GM12878 (cell line): ENCODE measurements around the gene SEMA7A. TPM values are rescaled to one million over a fixed set of nuclear protein-coding genes. Genes with fewer than 3 reads are reported as not detected.

Experiments
- ATF2 ChIP-seq: IDR thresholded peaks from 2 replicates; pipeline ENCODE4 v1.6.1; 2012; ENCODE audit warnings: low read length, inconsistent platforms
- ATF7 ChIP-seq: fragments of 450-650 bp; IDR thresholded peaks from 2 replicates; pipeline ENCODE4 v1.6.1; 2016; ENCODE audit warnings: low read depth, mild to moderate bottlenecking
- CTCF ChIP-seq, 3 experiments: IDR thresholded peaks in 2 of 3; conservative IDR thresholded peaks in 1 of 3; 2 replicates each; pipeline ENCODE4 v1.5.1; 2011; ENCODE audit warnings: low read depth in 3 of 3, low read length in 3 of 3, mild to moderate bottlenecking in 3 of 3, control low read depth in 2 of 3, moderate library complexity in 2 of 3, inconsistent platforms in 1 of 3, mixed read lengths in 1 of 3; ENCODE audit not compliant: control insufficient read depth in 2 of 3, insufficient read depth in 1 of 3; ENCODE audit errors: extremely low read depth in 1 of 3
- E2F4 ChIP-seq: IDR thresholded peaks from 2 replicates; pipeline ENCODE4 v1.6.1; 2012; ENCODE audit warnings: low read depth, low read length, improper control_type of control experiment
- EGR1 ChIP-seq, 2 experiments: IDR thresholded peaks; 1 replicate in 1 of 2; 2 replicates in 1 of 2; pipeline ENCODE4 v1.6.1; 2011 to 2012; ENCODE audit warnings: low read depth in 2 of 2, low read length in 2 of 2, borderline replicate concordance in 1 of 2, mild to moderate bottlenecking in 1 of 2, moderate library complexity in 1 of 2
- MTA2 ChIP-seq: fragments of 450-650 bp; IDR thresholded peaks from 2 replicates; pipeline ENCODE4 v1.6.1; 2016; ENCODE audit warnings: low read depth, mild to moderate bottlenecking, moderate library complexity
- MYC ChIP-seq: IDR thresholded peaks from 2 replicates; pipeline ENCODE4 v1.6.1; 2011; ENCODE audit warnings: mild to moderate bottlenecking, low read length, moderate library complexity, inconsistent platforms; ENCODE audit not compliant: insufficient read depth, insufficient replicate concordance, insufficient read length, severe bottlenecking
- NKRF ChIP-seq: fragments of 450-650 bp; conservative IDR thresholded peaks from 2 replicates; pipeline ENCODE4 v1.6.1; 2017; ENCODE audit warnings: mild to moderate bottlenecking, moderate library complexity
- NR2F1 ChIP-seq: fragments of 450-650 bp; conservative IDR thresholded peaks from 2 replicates; pipeline ENCODE4 v1.6.1; 2017; ENCODE audit warnings: mild to moderate bottlenecking
- NRF1 ChIP-seq: conservative IDR thresholded peaks from 2 replicates; pipeline ENCODE4 v1.6.1; 2011; ENCODE audit warnings: mild to moderate bottlenecking, low read depth, low read length, improper control_type of control experiment
- POLR2AphosphoS2 ChIP-seq: IDR thresholded peaks from 2 replicates; pipeline ENCODE4 v1.6.1; 2011; ENCODE audit warnings: low read depth, mild to moderate bottlenecking, low read length, improper control_type of control experiment, moderate library complexity
- RAD51 ChIP-seq: fragments of 450-650 bp; IDR thresholded peaks from 2 replicates; pipeline ENCODE4 v1.6.1; 2016; ENCODE audit warnings: moderate library complexity, mild to moderate bottlenecking, inconsistent platforms
- STAT1 ChIP-seq: fragments of 450-650 bp; conservative IDR thresholded peaks from 2 replicates; pipeline ENCODE4 v1.6.1; 2014; ENCODE audit warnings: antibody characterized with exemption, mild to moderate bottlenecking
- SUZ12 ChIP-seq: fragments of 200-600 bp; sonication (generic); IDR thresholded peaks from one replicate; pipeline ENCODE4 v1.6.1; 2018; ENCODE audit warnings: antibody characterized with exemption, mild to moderate bottlenecking; ENCODE audit not compliant: unreplicated experiment
- TCF7 ChIP-seq: IDR thresholded peaks from 2 replicates; pipeline ENCODE4 v1.6.1; 2014; ENCODE audit warnings: antibody characterized with exemption, borderline replicate concordance
- ZBTB4 ChIP-seq: fragments of 450-650 bp; formaldehyde crosslinking; IDR thresholded peaks from 2 replicates; pipeline ENCODE4 v1.4.0; 2022; ENCODE audit warnings: mild to moderate bottlenecking, moderate library complexity
- polyA plus RNA-seq, 11 experiments: library from polyadenylated mRNA; depleted of rRNA in 4 of 11; unstranded in 6 of 11; stranded (reverse) in 5 of 11; fragments of >200 nt; fragmentation: Nextera tagmentation in 4 of 11; fragmentation: Illumina TruSeq in 1 of 11; extraction: Ambion mirVana in 4 of 11; extraction: Trizol in 1 of 11; gene quantifications; 1 replicate in 1 of 11; 2 replicates in 10 of 11; pipeline versions ENCODE4 v1.2.1 to v1.2.3, GENCODE V29; 2011 to 2016; ENCODE audit warnings: inconsistent platforms in 2 of 11, missing spikeins in 2 of 11, low read depth in 1 of 11
- total RNA-seq, 4 experiments: library from RNA; depleted of rRNA in 3 of 4; stranded (reverse); fragments of >200 nt in 3 of 4; fragmentation: Illumina TruSeq in 1 of 4; extraction: Trizol in 1 of 4; gene quantifications; 2 replicates each; pipeline versions ENCODE4 v1.2.1 to v1.2.3, GENCODE V29; 2013 to 2021
- TF ChIP-seq, protein P1 (sequence below): fragments of 450-650 bp; IDR thresholded peaks from 2 replicates; pipeline ENCODE4 v1.6.1; 2014; ENCODE audit warnings: mild to moderate bottlenecking

The SEMA7A gene
- total and polyA plus RNA-seq, 10 of the 15 experiments (the other 5 are each of a cell fraction or from before 2014, with no cell fraction given): 0.08 to 112 (median 53.5) TPM

DNA sequence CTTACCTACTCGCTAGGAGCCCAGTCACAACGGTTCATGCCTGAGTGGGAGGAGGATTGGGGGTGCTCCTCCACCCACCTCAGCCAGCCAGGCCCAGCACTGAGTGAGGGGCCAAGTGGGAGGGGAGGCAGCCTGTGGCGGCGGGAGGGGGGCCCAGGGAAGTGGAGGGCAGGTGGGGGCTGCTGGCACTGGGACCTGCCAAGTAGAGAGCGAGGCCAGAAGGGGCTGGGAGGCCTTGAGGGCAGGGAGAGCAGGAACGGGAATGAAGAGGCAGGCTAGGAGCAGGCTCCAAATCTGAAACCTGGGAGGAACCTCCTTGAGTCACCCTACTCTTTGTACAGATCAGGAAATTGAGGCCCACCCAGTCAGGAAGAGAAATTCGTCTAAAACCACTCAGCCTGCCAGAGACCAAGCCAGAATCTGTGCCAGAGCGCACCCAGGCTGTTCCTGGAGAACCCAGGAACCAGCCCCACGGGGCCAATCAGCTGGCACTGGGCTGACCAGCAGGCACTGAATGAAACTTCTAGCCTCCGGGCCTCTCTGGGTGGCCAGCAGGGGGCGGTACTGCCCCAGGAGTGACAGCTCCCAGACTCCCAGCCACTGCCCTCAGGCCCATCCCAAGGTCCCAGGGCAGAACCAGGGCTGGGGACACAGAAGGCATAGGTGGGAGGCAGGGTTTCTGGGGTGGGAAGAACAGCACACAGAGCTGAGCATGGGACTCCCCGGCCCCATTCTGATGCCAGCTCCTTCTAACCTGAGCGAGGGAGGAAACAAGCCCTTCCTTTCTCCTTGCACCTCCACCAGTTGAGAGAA is 51.5 kb downstream of the SEMA7A start (continued):
- TF ChIP-seq ZBTB4 (no peak), POLR2AphosphoS2 (no peak), EGR1 (IDR thresholded peaks at IDR 0.05; ENCODE audit: borderline replicate concordance in 1 of 2, low read depth in 2 of 2, low read length in 2 of 2) (no peak), ATF7 (no peak), NKRF (peak; percentile 67), SUZ12 (no peak), RAD51 (no peak), STAT1 (no peak; the same call in 1 of the 2 replicates), NRF1 (no peak), TCF7 (no peak), NR2F1 (peak; percentile 45), MTA2 (no peak; the same call in 1 of the 2 replicates), MYC (no peak), E2F4 (no peak), CTCF (IDR thresholded peaks at IDR 0.05 in 2 of 3, conservative IDR thresholded peaks at IDR 0.05 in 1 of 3; ENCODE audit: control insufficient read depth in 2 of 3, extremely low read depth in 1 of 3, insufficient read depth in 1 of 3, low read depth in 3 of 3, low read length in 3 of 3) (peak; percentile 93 to 98 (median 97); a peak in 5 of 6 replicates), ATF2 (no peak)
- TF ChIP-seq, protein P1, sequence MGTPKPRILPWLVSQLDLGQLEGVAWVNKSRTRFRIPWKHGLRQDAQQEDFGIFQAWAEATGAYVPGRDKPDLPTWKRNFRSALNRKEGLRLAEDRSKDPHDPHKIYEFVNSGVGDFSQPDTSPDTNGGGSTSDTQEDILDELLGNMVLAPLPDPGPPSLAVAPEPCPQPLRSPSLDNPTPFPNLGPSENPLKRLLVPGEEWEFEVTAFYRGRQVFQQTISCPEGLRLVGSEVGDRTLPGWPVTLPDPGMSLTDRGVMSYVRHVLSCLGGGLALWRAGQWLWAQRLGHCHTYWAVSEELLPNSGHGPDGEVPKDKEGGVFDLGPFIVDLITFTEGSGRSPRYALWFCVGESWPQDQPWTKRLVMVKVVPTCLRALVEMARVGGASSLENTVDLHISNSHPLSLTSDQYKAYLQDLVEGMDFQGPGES: peak; percentile 39; the same call in 1 of the 2 replicates
